HG02840 (cell line): ENCODE measurements around the gene DNAJC8.
A peak's percentile ranks its signal among the peaks of the same experiment; 100 is the strongest.

ENCODE experiments used
- ATAC-seq: cut with Tn5 transposase; IDR thresholded peaks from one replicate; pipeline ENCODE4 v1.9.1; 2021; ENCODE audit warnings: mild to moderate bottlenecking, moderate library complexity, moderate number of reproducible peaks; ENCODE audit not compliant: unreplicated experiment, low FRiP score

DNAJC8 gene

GRCh38 chr1:28256197-28256827, 23.5 kb upstream of the DNAJC8 start:
- no peak for ATAC-seq

- no peak for ATAC-seq
These were observed 17.1 kb upstream of the DNAJC8 start for GRCh38 chr1:28249866-28250295.

- no peak for ATAC-seq
These were observed 16.4 kb upstream of the DNAJC8 start for GRCh38 chr1:28249013-28249865.

GRCh38 chr1:28248273-28249012, 15.6 kb upstream of the DNAJC8 start:
- no peak for ATAC-seq

GRCh38 chr1:28247612-28248272, 14.9 kb upstream of the DNAJC8 start:
- no peak for ATAC-seq

- no peak for ATAC-seq
These were observed 13.6 kb upstream of the DNAJC8 start for GRCh38 chr1:28246427-28246832.

- no peak for ATAC-seq
These were observed 11.9 kb upstream of the DNAJC8 start for GRCh38 chr1:28244549-28245251.

- ATAC-seq, result no peak
These were observed 11.0 kb upstream of the DNAJC8 start for GRCh38 chr1:28243685-28244311.

GRCh38 chr1:28241638-28242241, 8.9 kb upstream of the DNAJC8 start:
- no peak for ATAC-seq

- no peak for ATAC-seq
These were observed 7.2 kb upstream of the DNAJC8 start for GRCh38 chr1:28240024-28240423.

GRCh38 chr1:28239004-28239403, 6.2 kb upstream of the DNAJC8 start:
- no peak for ATAC-seq

- no peak for ATAC-seq
These were observed 4.0 kb upstream of the DNAJC8 start for GRCh38 chr1:28236656-28237322.

- ATAC-seq, result peak; percentile 86
These were observed 3.2 kb upstream of the DNAJC8 start, which contains the start of gene ATP5IF1 for GRCh38 chr1:28235755-28236655. Gene ATP5IF1 (plus strand): TSS chr1:28236124. CDS start chr1:28236184, 60 bp downstream.

GRCh38 chr1:28233264-28233606, 406 bp upstream of the DNAJC8 start:
- no peak for ATAC-seq

- no peak for ATAC-seq
These were observed 2.8 kb downstream of the DNAJC8 start for GRCh38 chr1:28229996-28230395.

GRCh38 chr1:28229089-28229488, 3.7 kb downstream of the DNAJC8 start:
- ATAC-seq, result no peak

- no peak for ATAC-seq
These were observed 19.5 kb downstream of the DNAJC8 start for GRCh38 chr1:28213315-28213714.

- no peak for ATAC-seq
These were observed 23.1 kb downstream of the DNAJC8 start for GRCh38 chr1:28209700-28210099.
